Prostate gland (tissue), 2 donors: ENCODE data around the gene ATG4A. TPM values are rescaled to one million over a fixed set of nuclear protein-coding genes. Genes with fewer than 3 reads are reported as not detected.

Experiments
- DNase-seq: peaks from one replicate; pipeline ENCODE4 v3.0.0-alpha.2; 2019; ENCODE audit warnings: low spot score
- H3K27ac ChIP-seq, 2 donors: fragments of 200-600 bp; sonication (generic); 2 replicates each; pipeline ENCODE4 v1.5.1; 2017 to 2019
- H3K27me3 ChIP-seq: fragments of 200-600 bp; sonication (generic); replicated peaks from 2 replicates; pipeline ENCODE4 v1.5.1; 2019; ENCODE audit not compliant: insufficient read depth
- H3K36me3 ChIP-seq, 2 donors: fragments of 200-600 bp; sonication (generic); 1 replicate in 1 of 2; 2 replicates in 1 of 2; pipeline versions ENCODE4 v1.5.1 to v1.8.1; 2017 to 2019
- H3K4me1 ChIP-seq: fragments of 200-600 bp; sonication (generic); replicated peaks from 2 replicates; pipeline ENCODE4 v1.5.1; 2019
- H3K4me3 ChIP-seq, 2 donors: fragments of 200-600 bp; sonication (generic); 2 replicates each; pipeline ENCODE4 v1.5.1; 2017 to 2019
- H3K9me3 ChIP-seq: fragments of 200-600 bp; sonication (generic); 2 replicates; pipeline ENCODE4 v1.5.1; 2017
- CTCF ChIP-seq, 4 experiments: fragments of 200-600 bp in 2 of 4; fragments of 450-650 bp in 2 of 4; sonication (generic) in 2 of 4; IDR thresholded peaks; 1 replicate in 3 of 4; 2 replicates in 1 of 4; pipeline ENCODE4 v1.5.1; 2016 to 2019; ENCODE audit warnings: antibody characterized with exemption in 4 of 4, mild to moderate bottlenecking in 2 of 4, moderate library complexity in 2 of 4
- POLR2A ChIP-seq: fragments of 450-650 bp; IDR thresholded peaks from one replicate; pipeline ENCODE4 v1.6.1; 2016; ENCODE audit warnings: antibody characterized with exemption, mild to moderate bottlenecking
- POLR2AphosphoS5 ChIP-seq: sonication (generic); formaldehyde crosslinking; IDR thresholded peaks from one replicate; pipeline ENCODE4 v1.6.1; 2017; ENCODE audit warnings: antibody characterized with exemption
- WGBS: methylation state at CpG from one replicate; pipeline ENCODE4 v1.1.5; 2018; 5-methylcytosine and 5-hydroxymethylcytosine counted together
- intact Hi-C: fragments of 100-400 bp; cut with DNase I; formaldehyde crosslinking; loops from one replicate; pipeline ENCODE4 v1.14.2; 2022
- total RNA-seq, 2 donors: library from RNA; depleted of rRNA; stranded (reverse); fragments of >200 nt; gene quantifications; one replicate each; pipeline ENCODE4 v1.1.0, GENCODE V29; 2016

ATG4A gene
- total RNA-seq, 2 donors from 2014 or later: 7.0 to 11.8 TPM

DNA sequence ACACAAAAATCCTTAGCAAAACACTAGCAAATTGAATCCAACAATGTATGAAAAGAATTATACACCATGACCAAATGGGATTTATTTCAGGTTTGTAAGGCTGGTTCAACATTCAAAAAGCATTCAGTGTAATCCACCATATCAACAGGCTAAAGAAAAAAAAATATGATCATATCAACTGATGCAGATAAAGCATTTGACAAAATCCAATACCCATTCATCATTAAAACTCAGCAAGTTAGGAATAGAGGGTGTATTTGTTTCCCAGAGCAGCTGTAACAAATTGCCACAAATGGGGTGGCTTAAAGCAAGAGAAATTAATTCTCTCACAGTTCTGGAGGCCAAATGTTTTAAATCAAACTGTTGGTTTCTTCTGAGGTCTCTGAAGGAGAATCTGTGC, 36.0 kb upstream of the ATG4A start:
- intact Hi-C loops: no loop called here
- DNase-seq: no peak
- H3K27me3 ChIP-seq: no peaks in the 10 kb centered on the region
- H3K36me3 ChIP-seq: no peaks in the 10 kb centered on the region
- no peaks in the 10 kb centered on the region for H3K9me3 ChIP-seq
- no peak overlapping the region for H3K4me3 ChIP-seq
- H3K4me1 ChIP-seq: no peaks in the 10 kb centered on the region
- no peak overlapping the region for H3K27ac ChIP-seq
- TF ChIP-seq POLR2A (no peak), CTCF (IDR thresholded peaks at IDR 0.05) (no peak), POLR2AphosphoS5 (no peak)

DNA sequence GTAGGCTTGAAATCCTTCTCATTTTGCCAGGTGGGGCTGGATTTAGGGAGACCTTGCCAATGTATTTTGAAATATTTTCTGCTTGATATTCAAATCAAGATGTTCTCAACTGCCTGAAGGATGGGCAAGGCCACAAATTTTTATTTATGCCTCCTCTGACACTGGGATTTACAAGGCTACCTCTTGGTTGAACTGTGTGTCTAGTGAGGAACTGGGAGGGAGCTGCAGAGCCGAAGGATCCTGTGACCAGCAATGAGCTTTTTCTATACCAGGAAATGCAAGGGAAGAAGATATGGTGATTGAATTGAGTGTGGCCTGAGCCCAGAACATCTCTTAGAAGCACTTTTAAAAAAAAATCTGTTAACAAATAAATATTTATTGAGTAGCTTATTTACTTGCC, 31.8 kb upstream of the ATG4A start:
- intact Hi-C loops: no loop called here
- no peak for TF ChIP-seq POLR2A
- Histone ChIP-seq H3K4me1 (no peaks in the 10 kb centered on the region), H3K36me3 (no peaks in the 10 kb centered on the region), H3K27me3 (no peaks in the 10 kb centered on the region), H3K4me3 (no peak overlapping the region), H3K9me3 (no peaks in the 10 kb centered on the region), H3K27ac (no peak overlapping the region)
- no peak for DNase-seq
- WGBS: 100% methylated on average over 1 of the region's 1 CpG

DNA sequence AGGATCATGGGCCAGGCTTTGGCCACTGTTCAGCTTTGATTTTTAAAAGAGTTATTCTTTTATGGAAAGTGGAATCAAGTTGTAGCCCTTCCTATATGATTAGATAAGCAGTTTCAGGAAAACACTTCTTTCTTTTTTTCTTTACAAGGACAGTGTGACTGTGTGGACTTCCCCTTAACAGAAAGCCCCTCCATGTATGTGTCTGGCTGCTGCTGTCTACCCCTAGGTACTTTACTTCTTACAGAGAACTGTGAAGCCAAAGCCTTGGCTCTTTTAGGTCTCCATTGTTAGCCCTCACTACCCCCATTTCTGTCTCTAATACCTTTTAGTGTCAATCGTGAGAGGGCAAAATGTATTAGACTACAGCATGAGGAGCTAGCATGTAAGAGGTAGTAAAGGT, 27.6 kb upstream of the ATG4A start:
- H3K9me3 ChIP-seq: no peaks in the 10 kb centered on the region
- no peaks in the 10 kb centered on the region for H3K27me3 ChIP-seq
- H3K4me1 ChIP-seq: no peaks in the 10 kb centered on the region
- intact Hi-C loops: no loop called here
- 93% methylated on average over 1 of the region's 1 CpG for WGBS
- TF ChIP-seq POLR2AphosphoS5: no peak
- TF ChIP-seq CTCF (IDR thresholded peaks at IDR 0.05): no peak
- no peak for TF ChIP-seq POLR2A
- no peak for DNase-seq
- H3K27ac ChIP-seq: no peak overlapping the region
- no peaks in the 10 kb centered on the region for H3K36me3 ChIP-seq
- no peak overlapping the region for H3K4me3 ChIP-seq

- 91% methylated on average over 2 of the region's 2 CpGs for WGBS
Observed at GRCh38 chrX:108064613-108065012, 27.0 kb upstream of the ATG4A start.

DNA sequence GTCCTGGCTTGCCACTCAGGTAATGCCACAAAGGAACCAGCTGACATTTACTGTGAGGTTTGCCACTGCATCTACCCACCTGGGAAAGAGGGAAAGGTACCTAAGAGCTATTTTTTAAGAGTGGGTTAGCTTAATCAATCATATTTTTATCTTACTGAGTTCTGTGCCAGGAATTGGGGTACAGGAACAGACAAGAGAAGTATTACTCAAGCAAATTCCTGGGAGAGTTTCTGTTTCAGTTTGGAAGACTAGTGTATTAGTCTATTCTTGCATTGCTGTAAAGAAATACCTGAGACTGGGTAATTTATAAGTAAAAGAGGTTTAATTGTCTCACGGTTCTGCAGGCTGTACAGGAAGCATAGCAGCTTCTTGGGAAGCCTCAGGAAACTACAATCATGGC, 23.5 kb upstream of the ATG4A start:
- DNase-seq: no peak
- 36% methylated on average over 1 of the region's 1 CpG for WGBS
- intact Hi-C loops: no loop called here
- H3K27me3 ChIP-seq: no peaks in the 10 kb centered on the region
- H3K4me1 ChIP-seq: no peaks in the 10 kb centered on the region
- TF ChIP-seq POLR2A: no peak
- no peak for TF ChIP-seq CTCF (IDR thresholded peaks at IDR 0.05)
- no peak for TF ChIP-seq POLR2AphosphoS5
- H3K4me3 ChIP-seq: no peak overlapping the region
- no peaks in the 10 kb centered on the region for H3K9me3 ChIP-seq
- no peaks in the 10 kb centered on the region for H3K36me3 ChIP-seq
- H3K27ac ChIP-seq: no peak overlapping the region

More at GRCh38 chrX:108064613-108065012, 27.0 kb upstream of the ATG4A start:
- no peaks in the 10 kb centered on the region for H3K36me3 ChIP-seq
- no peak for DNase-seq
- H3K27me3 ChIP-seq: no peaks in the 10 kb centered on the region
- TF ChIP-seq CTCF (IDR thresholded peaks at IDR 0.05) (no peak), POLR2AphosphoS5 (no peak), POLR2A (no peak)
- intact Hi-C loops: no loop called here
- no peak overlapping the region for H3K4me3 ChIP-seq
- no peak overlapping the region for H3K27ac ChIP-seq
- no peaks in the 10 kb centered on the region for H3K4me1 ChIP-seq
- no peaks in the 10 kb centered on the region for H3K9me3 ChIP-seq
